NB4 (cell line): ENCODE data around the gene CELF1.
"Not testable (repeated sequence)": the region's sequence is repeated elsewhere in the genome, so short reads cannot be mapped to it uniquely, and the experiment has no call there.

ENCODE experiments used
- MYC ChIP-seq: IDR thresholded peaks from 2 replicates; pipeline ENCODE4 v1.6.1; 2011; ENCODE audit warnings: low read depth, low read length
- POLR2A ChIP-seq: IDR thresholded peaks from 2 replicates; pipeline ENCODE4 v1.6.1; 2011; ENCODE audit warnings: mild to moderate bottlenecking; ENCODE audit not compliant: insufficient read length; ENCODE audit errors: extremely low read depth
- TF ChIP-seq, protein P1 (sequence below): IDR thresholded peaks from one replicate; pipeline ENCODE4 v1.5.1; 2012; ENCODE audit warnings: low read depth, low read length
- TF ChIP-seq, protein P2 (sequence below): IDR thresholded peaks from 2 replicates; pipeline ENCODE4 v1.6.1; 2011; ENCODE audit warnings: low read depth, low read length

DNA sequence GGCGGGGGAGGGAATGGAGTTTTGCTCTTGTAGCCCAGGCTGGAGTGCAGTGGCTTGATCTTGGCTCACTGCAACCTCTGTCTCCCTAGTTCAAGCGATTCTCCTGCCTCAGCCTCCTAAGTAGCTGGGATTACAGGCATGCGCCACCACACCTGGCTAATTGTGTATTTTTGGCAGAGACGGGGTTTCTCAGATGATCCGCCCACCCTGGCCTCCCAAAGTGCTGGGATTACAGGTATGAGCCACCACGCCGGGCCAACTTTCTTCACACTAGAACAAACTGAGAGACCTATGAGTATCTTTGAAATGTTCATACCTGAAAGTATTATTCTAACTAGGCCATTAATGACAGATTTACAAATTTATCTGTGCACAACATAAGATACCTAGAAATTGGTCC is 6.7 kb downstream of the CELF1 start:
- TF ChIP-seq, protein P1, sequence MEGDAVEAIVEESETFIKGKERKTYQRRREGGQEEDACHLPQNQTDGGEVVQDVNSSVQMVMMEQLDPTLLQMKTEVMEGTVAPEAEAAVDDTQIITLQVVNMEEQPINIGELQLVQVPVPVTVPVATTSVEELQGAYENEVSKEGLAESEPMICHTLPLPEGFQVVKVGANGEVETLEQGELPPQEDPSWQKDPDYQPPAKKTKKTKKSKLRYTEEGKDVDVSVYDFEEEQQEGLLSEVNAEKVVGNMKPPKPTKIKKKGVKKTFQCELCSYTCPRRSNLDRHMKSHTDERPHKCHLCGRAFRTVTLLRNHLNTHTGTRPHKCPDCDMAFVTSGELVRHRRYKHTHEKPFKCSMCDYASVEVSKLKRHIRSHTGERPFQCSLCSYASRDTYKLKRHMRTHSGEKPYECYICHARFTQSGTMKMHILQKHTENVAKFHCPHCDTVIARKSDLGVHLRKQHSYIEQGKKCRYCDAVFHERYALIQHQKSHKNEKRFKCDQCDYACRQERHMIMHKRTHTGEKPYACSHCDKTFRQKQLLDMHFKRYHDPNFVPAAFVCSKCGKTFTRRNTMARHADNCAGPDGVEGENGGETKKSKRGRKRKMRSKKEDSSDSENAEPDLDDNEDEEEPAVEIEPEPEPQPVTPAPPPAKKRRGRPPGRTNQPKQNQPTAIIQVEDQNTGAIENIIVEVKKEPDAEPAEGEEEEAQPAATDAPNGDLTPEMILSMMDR, result not testable (repeated sequence)
- TF ChIP-seq, protein P2, sequence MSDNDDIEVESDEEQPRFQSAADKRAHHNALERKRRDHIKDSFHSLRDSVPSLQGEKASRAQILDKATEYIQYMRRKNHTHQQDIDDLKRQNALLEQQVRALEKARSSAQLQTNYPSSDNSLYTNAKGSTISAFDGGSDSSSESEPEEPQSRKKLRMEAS, result not testable (repeated sequence)
- TF ChIP-seq POLR2A, MYC: not testable (repeated sequence)
